NB4 (cell line): ENCODE measurements around the gene NRDC.

Experiments
- DNase-seq: peaks from one replicate; pipeline ENCODE4 v3.0.0; 2010; ENCODE audit warnings: low read depth
- H3K4me3 ChIP-seq: one replicate; pipeline ENCODE4 v1.5.1; 2011; ENCODE audit warnings: mild to moderate bottlenecking, low read depth, low read length, moderate library complexity
- CTCF ChIP-seq: IDR thresholded peaks from one replicate; pipeline ENCODE4 v1.5.1; 2012; ENCODE audit warnings: low read depth, low read length
- MAX ChIP-seq: IDR thresholded peaks from 2 replicates; pipeline ENCODE4 v1.6.1; 2011; ENCODE audit warnings: low read depth, low read length
- MYC ChIP-seq: IDR thresholded peaks from 2 replicates; pipeline ENCODE4 v1.6.1; 2011; ENCODE audit warnings: low read depth, low read length
- POLR2A ChIP-seq: IDR thresholded peaks from 2 replicates; pipeline ENCODE4 v1.6.1; 2011; ENCODE audit warnings: mild to moderate bottlenecking; ENCODE audit not compliant: insufficient read length; ENCODE audit errors: extremely low read depth

Gene NRDC

GRCh38 chr1:51750729-51751128, 127.8 kb downstream of the NRDC start:
- TF ChIP-seq MAX (no peak), CTCF (no peak), POLR2A (no peak), MYC (no peak)
- no peak for DNase-seq
- H3K4me3 ChIP-seq: no peak overlapping the region

GRCh38 chr1:51750218-51750617, 128.3 kb downstream of the NRDC start:
- no peak for TF ChIP-seq CTCF
- no peak for TF ChIP-seq MAX
- TF ChIP-seq MYC: no peak
- no peak for TF ChIP-seq POLR2A
- no peak for DNase-seq
- H3K4me3 ChIP-seq: no peak overlapping the region

- DNase-seq: no peak
- no peak overlapping the region for H3K4me3 ChIP-seq
- no peak for TF ChIP-seq POLR2A
- no peak for TF ChIP-seq MAX
- TF ChIP-seq MYC: no peak
- no peak for TF ChIP-seq CTCF
Observed at GRCh38 chr1:51749151-51749550, 129.4 kb downstream of the NRDC start.

GRCh38 chr1:51745304-51745570, 133.3 kb downstream of the NRDC start:
- H3K4me3 ChIP-seq: no peak overlapping the region
- no peak for DNase-seq
- TF ChIP-seq MAX (no peak), CTCF (no peak), POLR2A (no peak), MYC (no peak)

- H3K4me3 ChIP-seq: no peak overlapping the region
- TF ChIP-seq MYC: no peak
- no peak for TF ChIP-seq POLR2A
- TF ChIP-seq CTCF: no peak
- no peak for TF ChIP-seq MAX
- no peak for DNase-seq
Observed at GRCh38 chr1:51744506-51745303, 133.8 kb downstream of the NRDC start.
